H7 (cell line): ENCODE data around the gene SH2D6. TPM values are rescaled to one million over a fixed set of nuclear protein-coding genes. Genes with fewer than 3 reads are reported as not detected.

Experiments
- DNase-seq: peaks from one replicate; pipeline ENCODE4 v3.0.0; 2012
- H3K27me3 ChIP-seq: 2 replicates; pipeline ENCODE4 v1.6.0; 2011; ENCODE audit warnings: mild to moderate bottlenecking, low read length; ENCODE audit not compliant: control insufficient read depth, insufficient read depth
- H3K36me3 ChIP-seq: replicated peaks from 2 replicates; pipeline ENCODE4 v1.5.1; 2011; ENCODE audit warnings: low read length; ENCODE audit not compliant: control insufficient read depth, insufficient read depth
- H3K4me3 ChIP-seq: 2 replicates; pipeline ENCODE4 v1.5.1; 2011; ENCODE audit warnings: low read depth, mild to moderate bottlenecking, control low read depth, low read length, moderate library complexity; ENCODE audit not compliant: insufficient read depth
- total RNA-seq: library from RNA; depleted of rRNA; stranded (reverse); fragments of >200 nt; shearing (Covaris generic); gene quantifications from 2 replicates; pipeline ENCODE4 v1.2.3, GENCODE V29; 2014

The SH2D6 gene
- total RNA-seq, 1 experiment from 2014 or later = not detected

- Histone ChIP-seq H3K4me3 (no peak overlapping the region), H3K36me3 (no peaks in the 10 kb centered on the region), H3K27me3 (no peaks in the 10 kb centered on the region; the same call in none of the 2 replicates)
- DNase-seq = no peak
Observed at GRCh38 chr2:85425588-85425987, 7.1 kb downstream of the SH2D6 start.

- peak; percentile 23 for DNase-seq
- H3K4me3 ChIP-seq = no peak overlapping the region
Observed at GRCh38 chr2:85427300-85427835, 8.9 kb downstream of the SH2D6 start.

GRCh38 chr2:85428343-85428881 lies 9.9 kb downstream of the SH2D6 start:
- no peaks in the 10 kb centered on the region for H3K36me3 ChIP-seq

More at GRCh38 chr2:85427300-85427835, 8.9 kb downstream of the SH2D6 start:
- no peaks in the 10 kb centered on the region for H3K36me3 ChIP-seq
- no peaks in the 10 kb centered on the region; the same call in none of the 2 replicates for H3K27me3 ChIP-seq

GRCh38 chr2:85429213-85429923 lies 10.9 kb downstream of the SH2D6 start:
- no peak overlapping the region for H3K4me3 ChIP-seq
- H3K36me3 ChIP-seq = no peaks in the 10 kb centered on the region
- DNase-seq = peak; percentile 53
- H3K27me3 ChIP-seq = no peaks in the 10 kb centered on the region; the same call in none of the 2 replicates

More at GRCh38 chr2:85428343-85428881, 9.9 kb downstream of the SH2D6 start:
- peak; percentile 33 for DNase-seq
- Histone ChIP-seq H3K4me3 (no peak overlapping the region), H3K27me3 (no peaks in the 10 kb centered on the region; the same call in none of the 2 replicates)

GRCh38 chr2:85429924-85430289 lies 11.4 kb downstream of the SH2D6 start:
- peak; percentile 47 for DNase-seq
- Histone ChIP-seq H3K27me3 (no peaks in the 10 kb centered on the region; the same call in none of the 2 replicates), H3K36me3 (no peaks in the 10 kb centered on the region), H3K4me3 (no peak overlapping the region)

- DNase-seq = peak; percentile 99
- Histone ChIP-seq H3K4me3 (peak overlapping the region; percentile 46), H3K27me3 (no peaks in the 10 kb centered on the region; the same call in none of the 2 replicates), H3K36me3 (no peaks in the 10 kb centered on the region)
Observed at GRCh38 chr2:85430752-85431569, 12.4 kb downstream of the SH2D6 start.

- Histone ChIP-seq H3K36me3 (no peaks in the 10 kb centered on the region), H3K27me3 (no peaks in the 10 kb centered on the region; the same call in none of the 2 replicates), H3K4me3 (peak overlapping the region; percentile 46; the same call in 1 of the 2 replicates)
- peak; percentile 72 for DNase-seq
Observed at GRCh38 chr2:85431570-85432205, 13.2 kb downstream of the SH2D6 start.

- peak; percentile 73 for DNase-seq
- Histone ChIP-seq H3K36me3 (no peaks in the 10 kb centered on the region), H3K27me3 (no peaks in the 10 kb centered on the region; the same call in 1 of the 2 replicates), H3K4me3 (no peak overlapping the region)
Observed at GRCh38 chr2:85433511-85434089, 15.1 kb downstream of the SH2D6 start.

GRCh38 chr2:85434696-85435095 lies 16.2 kb downstream of the SH2D6 start:
- H3K4me3 ChIP-seq = no peak overlapping the region

GRCh38 chr2:85435220-85435958 lies 16.9 kb downstream of the SH2D6 start:
- peak; percentile 48 for DNase-seq
- Histone ChIP-seq H3K4me3 (no peak overlapping the region), H3K36me3 (no peaks in the 10 kb centered on the region), H3K27me3 (no peaks in the 10 kb centered on the region)

More at GRCh38 chr2:85434696-85435095, 16.2 kb downstream of the SH2D6 start:
- peak; percentile 47 for DNase-seq
- no peaks in the 10 kb centered on the region for H3K36me3 ChIP-seq
- no peaks in the 10 kb centered on the region; the same call in 1 of the 2 replicates for H3K27me3 ChIP-seq

GRCh38 chr2:85435981-85436835 lies 17.7 kb downstream of the SH2D6 start:
- Histone ChIP-seq H3K27me3 (no peaks in the 10 kb centered on the region), H3K36me3 (no peaks in the 10 kb centered on the region), H3K4me3 (no peak overlapping the region)
- peak; percentile 79 for DNase-seq

- no peak for DNase-seq
- H3K36me3 ChIP-seq = no peaks in the 10 kb centered on the region
- H3K27me3 ChIP-seq = no peaks in the 10 kb centered on the region
- no peak overlapping the region for H3K4me3 ChIP-seq
Observed at GRCh38 chr2:85436836-85437487, 18.4 kb downstream of the SH2D6 start.
